ENCODE results near the gene PSTPIP2.
"Not testable (repeated sequence)": the region's sequence is repeated elsewhere in the genome, so short reads cannot be mapped to it uniquely, and the experiment has no call there.

The PSTPIP2 gene, protein sequence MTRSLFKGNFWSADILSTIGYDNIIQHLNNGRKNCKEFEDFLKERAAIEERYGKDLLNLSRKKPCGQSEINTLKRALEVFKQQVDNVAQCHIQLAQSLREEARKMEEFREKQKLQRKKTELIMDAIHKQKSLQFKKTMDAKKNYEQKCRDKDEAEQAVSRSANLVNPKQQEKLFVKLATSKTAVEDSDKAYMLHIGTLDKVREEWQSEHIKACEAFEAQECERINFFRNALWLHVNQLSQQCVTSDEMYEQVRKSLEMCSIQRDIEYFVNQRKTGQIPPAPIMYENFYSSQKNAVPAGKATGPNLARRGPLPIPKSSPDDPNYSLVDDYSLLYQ

GRCh38 chr18:46071653-46072375 is at the start of gene PSTPIP2:
PSTPIP2 (minus strand) TSS chr18:46072260; CDS start chr18:46072188, 72 bp downstream.
- peak; percentile 68 to 73 for DNase-seq

DNA sequence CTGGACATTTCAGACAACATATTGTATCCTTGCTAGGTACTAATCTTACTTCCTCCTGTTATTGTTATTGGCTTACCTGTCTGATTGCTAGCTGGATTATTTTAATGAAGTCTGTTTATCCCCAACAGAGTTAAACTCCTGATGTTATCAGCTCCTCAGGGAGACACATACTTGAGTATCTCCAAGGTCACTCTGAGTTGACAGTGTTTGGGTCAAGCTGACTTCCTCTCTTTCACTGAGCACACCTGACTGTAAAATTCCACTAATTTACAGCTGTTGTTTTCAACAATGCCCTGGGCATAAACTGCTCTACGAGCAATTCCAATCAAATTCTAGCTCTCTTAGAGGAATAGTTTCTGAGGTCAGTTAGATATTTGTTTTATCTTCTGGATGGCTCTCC is 41.7 kb upstream of the PSTPIP2 start:
- no peak for DNase-seq

DNA sequence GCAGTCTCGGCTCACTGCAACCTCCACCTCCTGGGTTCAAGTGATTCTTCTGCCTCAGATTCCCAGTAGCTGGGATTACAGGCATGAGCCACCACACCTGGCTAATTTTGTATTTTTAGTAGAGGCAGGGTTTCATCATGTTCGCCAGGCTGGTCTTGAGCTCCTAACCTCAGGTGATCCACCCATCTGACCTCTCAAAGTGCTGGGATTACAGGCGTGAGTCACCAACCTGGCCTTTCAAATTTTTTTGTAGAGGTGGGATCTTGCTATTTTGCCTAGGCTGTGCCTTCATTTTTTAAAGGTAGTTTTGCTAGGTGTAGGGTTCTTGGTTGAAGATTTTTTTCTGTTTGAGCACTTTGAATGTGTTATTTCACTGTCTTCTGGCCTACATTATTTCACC is 38.3 kb upstream of the PSTPIP2 start:
- no peak for DNase-seq

- no peak for DNase-seq
Measured at GRCh38 chr18:46109386-46109785, 37.3 kb upstream of the PSTPIP2 start.

DNA sequence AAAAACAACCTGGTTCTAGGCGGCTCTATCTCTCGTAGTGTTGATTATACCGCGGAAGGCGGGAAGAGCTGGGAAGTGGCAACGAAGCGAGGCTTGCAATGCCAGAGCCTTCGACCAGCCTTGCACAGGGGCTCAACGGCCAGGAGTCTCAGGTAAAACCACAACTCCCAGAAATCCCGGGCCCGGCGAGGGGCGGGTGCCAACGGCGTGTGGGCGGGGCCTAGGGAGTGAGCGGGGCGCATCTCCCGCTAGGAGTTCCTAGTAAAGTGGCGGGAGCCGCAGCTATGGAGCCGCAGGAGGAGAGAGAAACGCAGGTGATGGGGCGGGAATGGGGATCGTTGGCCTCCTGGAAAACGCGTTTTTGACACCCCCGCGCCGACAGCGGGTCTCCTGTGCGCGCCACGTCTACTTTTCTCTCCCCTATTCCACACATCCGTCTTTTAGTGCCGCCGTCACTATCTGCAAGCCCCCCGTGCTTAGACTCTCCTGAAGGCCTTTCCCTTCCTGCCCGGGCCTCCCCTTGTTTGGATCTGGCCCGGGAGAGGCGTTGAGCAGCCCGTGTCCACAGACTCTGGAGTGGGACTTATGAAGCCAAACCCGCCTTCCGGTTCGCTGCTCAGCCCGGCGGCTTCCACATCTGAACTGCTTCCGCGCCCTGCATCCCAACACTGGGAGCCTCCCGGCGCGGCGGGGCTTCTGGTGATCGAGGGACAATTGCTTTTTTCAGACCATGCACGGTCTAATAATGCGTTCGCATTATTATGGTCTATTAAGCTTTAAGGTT is 32.3 kb upstream of the PSTPIP2 start, which contains the start of gene HAUS1:
Gene HAUS1 (plus strand): TSS at position 258 of the 784 bp plus-strand sequence. CDS start 27 bp downstream, at position 285.
- peak; percentile 89 to 91 for DNase-seq

- no peak for DNase-seq
Measured at GRCh38 chr18:46099463-46099862, 27.4 kb upstream of the PSTPIP2 start.

DNA sequence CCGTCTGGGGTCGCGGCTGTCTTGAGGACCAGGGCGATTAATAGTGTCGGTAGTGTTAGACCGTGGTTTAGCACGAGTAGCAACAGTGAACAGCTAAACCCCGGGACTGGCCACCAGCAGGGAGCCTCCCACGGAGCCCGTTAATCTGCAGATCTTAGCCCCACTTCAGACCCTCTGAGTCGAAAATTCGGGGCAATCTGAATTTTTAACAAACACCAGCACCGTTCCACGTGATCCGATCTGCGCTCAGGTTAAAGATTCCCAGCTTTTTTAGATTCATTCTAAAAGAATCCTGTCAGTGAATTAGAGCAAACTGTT is 26.5 kb upstream of the PSTPIP2 start:
- DNase-seq, result no peak

- peak; percentile 88 for DNase-seq
Measured at GRCh38 chr18:46097801-46098615, 25.9 kb upstream of the PSTPIP2 start, which contains the start of gene ATP5F1A. ATP5F1A (minus strand) TSS chr18:46098296; CDS start chr18:46098231, 65 bp downstream.

DNA sequence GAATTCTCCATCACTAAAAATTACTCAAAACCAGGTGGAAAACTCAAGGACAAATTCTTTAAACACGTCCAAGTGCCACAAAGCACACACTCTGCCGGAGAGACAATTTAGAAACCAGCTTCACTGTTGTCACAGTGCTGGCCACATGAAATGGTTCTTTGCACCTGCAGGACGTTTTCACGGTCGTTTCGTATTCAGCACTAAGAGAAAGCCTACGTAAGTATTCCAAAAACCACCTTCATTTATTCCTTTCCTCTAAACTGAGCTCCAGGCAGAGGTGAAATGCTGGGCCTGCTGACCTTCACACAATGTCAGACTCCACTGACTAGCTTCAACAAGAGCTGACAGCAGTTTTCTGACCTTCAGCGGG is 25.4 kb upstream of the PSTPIP2 start:
- DNase-seq, result peak in 1 of 2 donors; percentile 29

GRCh38 chr18:46096651-46097300 is 24.7 kb upstream of the PSTPIP2 start:
- no peak for DNase-seq

GRCh38 chr18:46095532-46095931 is 23.5 kb upstream of the PSTPIP2 start:
- DNase-seq, result no peak

- not testable (repeated sequence) for DNase-seq
Measured at GRCh38 chr18:46088501-46088900, 16.4 kb upstream of the PSTPIP2 start.

- no peak for DNase-seq
Measured at GRCh38 chr18:46084431-46084830, 12.4 kb upstream of the PSTPIP2 start.

DNA sequence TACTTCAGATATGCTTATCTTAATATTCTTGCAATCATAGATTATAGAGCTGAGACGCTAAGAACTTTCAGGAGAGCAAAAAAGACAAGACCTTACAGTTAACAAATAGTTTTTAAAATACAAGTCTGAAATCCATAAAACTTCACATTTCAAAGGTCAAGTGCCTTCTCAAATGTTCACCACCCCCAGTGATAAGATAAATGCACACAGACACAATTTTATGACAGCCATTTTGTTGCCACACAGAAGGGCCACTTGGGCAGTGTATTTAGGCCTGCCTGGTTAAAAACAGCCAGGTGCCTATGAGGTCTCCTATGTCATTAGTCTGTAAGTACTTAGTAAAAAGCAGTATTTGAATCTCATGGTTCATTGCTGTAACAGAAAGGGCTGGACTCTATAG is 8.1 kb upstream of the PSTPIP2 start:
- DNase-seq, result no peak

GRCh38 chr18:46079336-46079735 is 7.3 kb upstream of the PSTPIP2 start:
- no peak for DNase-seq

DNA sequence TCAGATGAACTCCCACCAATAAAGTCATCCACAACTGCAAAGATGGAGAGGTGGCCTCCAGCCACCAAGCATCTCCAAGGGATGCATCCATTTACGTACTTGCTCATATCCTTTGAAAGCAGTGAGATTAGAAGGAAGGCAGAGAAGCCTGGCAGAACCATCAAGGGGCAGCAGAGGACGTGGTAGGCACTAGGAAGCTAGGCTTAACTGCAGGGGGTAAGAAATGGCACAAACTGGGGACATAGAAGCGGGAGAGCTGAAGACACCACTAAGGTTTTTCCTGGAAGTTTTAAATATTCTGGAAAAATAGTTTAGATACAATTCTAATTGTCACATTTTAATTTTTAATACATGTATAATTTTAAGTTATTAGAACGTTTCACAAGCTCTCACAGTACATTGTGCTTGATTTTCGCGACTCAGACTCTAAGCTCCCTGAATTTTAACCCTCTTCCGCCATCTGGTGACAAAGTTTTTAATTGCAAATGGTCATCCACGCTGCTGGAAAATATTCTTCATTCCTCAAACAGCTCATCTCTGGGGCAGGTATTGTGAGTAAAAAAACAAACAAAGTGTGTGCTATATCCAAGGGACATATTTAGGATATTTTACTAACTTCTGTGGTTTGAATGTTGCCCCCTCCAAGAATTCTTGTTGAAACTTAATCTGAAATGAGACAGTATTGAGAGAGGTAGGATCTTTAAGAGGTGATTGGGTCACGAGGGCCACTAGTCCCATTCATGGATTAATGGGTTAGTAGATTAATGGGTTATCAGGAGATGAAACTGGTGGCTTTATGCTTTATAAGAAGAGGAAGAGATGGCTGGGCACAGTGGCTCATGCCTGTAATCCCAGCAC is 1.6 kb upstream of the PSTPIP2 start:
- DNase-seq, result peak; percentile 37 to 66

- no peak for DNase-seq
Measured at GRCh38 chr18:46072959-46073358, 899 bp upstream of the PSTPIP2 start.

DNA sequence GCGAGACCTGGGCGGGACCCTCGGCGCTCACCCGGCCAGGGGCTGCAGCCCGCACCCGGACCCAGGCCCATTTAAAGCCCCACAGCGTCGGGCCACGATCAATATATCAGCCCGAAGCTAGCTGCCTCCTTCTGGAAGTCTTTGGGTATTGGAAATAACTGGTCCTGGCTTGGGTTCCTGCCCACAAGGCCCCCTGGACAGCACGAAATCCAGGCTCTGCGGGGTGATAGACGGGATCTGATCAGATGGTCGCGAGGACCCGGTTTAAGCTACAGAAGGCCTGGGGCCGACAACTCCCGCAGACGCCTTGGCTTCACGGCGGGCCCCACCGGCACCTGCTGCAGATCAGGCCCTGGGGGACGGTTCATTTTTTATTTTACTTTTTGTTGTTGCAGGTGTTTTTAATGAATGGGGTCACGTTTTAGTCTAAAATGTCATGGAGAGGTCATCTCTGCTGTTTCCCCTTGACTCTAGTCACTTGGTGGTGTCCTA is 362 bp upstream of the PSTPIP2 start:
- no peak for DNase-seq

- DNase-seq, result peak in 1 of 2 donors; percentile 18
Measured at GRCh38 chr18:46070815-46071652, 1.0 kb downstream of the PSTPIP2 start.

GRCh38 chr18:46070232-46070631 is 1.8 kb downstream of the PSTPIP2 start:
- no peak for DNase-seq

Measured in stimulated activated CD4-positive, alpha-beta T cell treated with anti-CD3 and anti-CD28 coated beads, Interleukin-2, amount 100 ng/mL, for 24 hours (primary cell).